CMK (cell line): ENCODE data around the gene SOX12.
"Not testable (repeated sequence)": the region's sequence is repeated elsewhere in the genome, so short reads cannot be mapped to it uniquely, and the experiment has no call there.

Experiments used
- DNase-seq: peaks from one replicate; pipeline ENCODE4 v3.0.0-alpha.2; 2010; ENCODE audit warnings: low read depth

The SOX12 gene

DNA sequence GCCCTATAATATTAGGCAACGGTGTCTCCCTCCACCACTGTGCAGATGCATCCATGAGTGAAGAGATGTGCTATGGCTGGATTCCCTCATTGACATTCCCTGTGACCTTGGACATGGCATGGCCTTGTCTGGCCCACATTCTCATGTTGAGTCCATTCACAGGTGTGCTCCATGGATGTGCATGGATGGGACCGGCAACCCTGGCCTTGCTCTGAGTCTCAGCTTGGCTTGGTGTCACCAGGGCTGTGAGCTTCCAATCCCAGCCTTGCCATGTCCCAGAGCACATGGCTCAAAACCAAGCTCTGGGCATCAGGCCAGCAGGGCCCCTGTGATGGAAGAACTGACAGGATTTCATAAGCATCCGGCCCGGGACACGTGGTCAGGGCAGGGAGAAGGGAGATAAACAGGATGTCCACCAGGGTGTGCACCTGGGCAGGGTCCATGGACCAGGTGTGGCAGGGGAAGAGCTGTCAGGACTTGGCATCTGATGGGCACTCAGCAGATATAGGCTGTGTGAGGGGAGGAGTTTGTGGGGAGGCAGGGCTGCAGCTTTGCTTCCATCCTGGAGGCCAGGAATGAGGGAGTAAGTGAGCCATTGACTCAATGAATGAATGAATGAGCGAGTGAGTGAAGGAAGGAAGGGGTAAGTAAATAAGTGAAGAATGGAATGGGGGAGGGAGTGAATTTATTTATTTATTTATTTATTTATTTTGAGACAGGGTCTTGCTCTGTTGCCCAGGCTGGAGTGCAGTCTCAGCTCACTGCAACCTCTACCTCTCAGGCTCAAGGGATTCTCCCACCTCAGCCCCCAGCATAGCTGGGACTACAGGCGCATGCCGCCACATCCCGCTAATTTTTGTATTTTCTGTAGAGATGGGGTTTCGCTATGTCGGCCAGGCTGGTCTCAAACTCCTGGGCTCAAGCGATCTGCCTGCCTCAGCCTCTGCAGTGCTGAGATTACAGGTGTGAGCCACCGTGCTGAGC is 37.2 kb downstream of the SOX12 start:
- no peak for DNase-seq

DNA sequence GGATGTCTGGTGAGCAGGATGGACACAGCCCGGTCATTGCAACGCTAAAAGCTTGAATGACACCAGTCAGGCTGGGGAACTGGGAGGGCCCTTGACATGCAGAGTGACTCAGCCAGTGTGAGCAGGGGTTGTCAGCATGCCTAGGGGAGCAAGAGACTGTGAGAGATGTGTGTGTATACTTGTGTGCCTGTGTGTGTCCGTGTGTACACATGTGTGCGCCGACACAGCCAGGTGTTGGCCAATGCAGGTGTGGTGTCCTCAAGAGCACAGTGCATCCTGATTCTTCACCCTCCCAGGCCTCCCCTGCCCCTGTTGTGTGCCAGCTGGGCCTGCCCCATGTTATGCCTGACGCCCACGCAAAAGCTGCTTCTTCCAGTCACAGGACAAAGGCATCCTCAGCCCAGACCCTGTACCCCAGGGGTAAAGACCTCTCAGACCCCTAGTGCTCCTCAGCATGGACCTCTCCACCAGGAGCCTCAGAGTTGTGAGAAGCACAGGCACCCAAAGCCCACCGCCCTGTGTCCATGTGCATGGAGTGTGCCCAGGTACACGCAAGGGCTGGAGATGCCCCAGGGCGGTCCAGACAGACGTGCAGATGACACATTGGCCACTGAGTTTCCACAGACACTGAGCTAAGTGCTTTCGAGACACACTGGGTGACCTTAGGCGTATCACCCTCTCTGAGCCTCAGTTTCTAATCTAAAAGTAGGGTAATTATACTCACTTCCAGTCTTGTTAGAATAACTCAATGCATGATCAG is 38.1 kb downstream of the SOX12 start:
- DNase-seq, result no peak

DNA sequence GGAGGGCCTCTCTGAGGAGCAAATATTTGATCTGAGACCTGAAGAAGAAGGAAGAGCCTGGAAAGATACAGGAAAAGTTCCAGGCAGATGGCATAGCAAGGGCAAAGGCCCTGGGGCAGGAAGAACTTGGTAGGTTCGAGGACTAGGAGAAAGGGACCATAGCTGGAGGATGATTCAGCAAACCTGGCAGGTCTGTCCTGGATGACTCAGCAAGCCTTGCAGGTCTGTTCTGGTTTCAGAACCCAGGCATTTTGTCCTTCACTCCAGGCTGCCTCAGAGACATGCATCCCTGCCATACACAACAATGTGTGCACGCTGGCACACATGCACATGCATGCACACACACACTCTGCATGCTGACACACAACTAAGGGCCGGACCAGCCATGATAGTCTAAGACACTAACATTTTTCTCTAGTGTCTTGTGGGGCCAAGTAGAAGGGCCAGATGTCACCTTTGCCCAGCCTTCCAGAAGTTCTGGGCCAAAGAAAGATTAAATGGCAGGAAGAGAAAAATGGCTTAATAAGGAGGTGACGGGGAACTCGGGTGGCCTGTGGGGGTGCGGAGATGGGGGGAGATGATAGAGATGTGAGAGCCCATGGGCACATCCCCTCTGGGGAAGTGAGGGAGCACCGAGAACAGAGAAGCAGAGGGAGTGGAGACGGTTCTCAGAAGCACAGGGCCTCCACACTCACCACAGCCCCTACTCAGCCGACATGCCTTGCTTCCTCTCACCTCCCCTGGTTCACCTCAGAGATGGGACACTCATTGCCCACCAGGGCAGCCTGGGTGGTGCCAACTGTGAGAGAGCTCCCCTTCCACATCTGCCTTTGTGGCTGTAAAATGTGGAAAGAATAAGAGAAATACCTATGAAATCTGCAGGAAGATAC is 39.8 kb downstream of the SOX12 start:
- DNase-seq, result no peak

DNA sequence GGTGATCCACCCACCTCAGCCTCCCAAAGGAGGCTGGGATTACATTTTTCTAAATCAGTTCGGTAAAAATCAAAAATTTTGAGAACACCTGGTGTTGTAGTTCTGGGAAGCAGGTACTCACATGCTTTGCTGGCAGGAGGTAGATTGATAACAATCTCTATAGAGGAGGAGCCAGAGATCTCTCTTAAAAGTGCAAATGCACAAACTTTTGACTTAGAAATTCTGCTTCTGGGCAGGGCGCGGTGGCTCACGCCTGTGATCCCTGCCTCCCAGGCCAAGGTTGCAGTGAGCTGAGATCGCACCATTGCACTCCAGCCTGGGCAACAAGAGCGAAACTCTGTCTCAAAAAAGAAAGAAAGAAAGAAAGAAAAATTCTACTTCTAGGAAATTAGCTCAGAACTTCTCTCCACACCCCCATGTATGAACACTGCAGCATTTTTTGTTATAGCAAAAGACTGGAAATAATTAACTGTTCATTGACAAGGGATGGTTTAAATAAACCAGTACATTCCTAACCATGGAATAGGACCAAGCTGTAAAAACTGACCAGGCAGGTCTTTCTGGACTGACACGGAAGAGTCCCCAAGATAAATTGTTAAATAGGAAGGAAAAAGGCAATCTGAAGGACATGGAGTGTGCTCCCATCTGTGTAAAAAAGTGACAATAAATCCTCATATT is 40.8 kb downstream of the SOX12 start:
- no peak for DNase-seq

DNA sequence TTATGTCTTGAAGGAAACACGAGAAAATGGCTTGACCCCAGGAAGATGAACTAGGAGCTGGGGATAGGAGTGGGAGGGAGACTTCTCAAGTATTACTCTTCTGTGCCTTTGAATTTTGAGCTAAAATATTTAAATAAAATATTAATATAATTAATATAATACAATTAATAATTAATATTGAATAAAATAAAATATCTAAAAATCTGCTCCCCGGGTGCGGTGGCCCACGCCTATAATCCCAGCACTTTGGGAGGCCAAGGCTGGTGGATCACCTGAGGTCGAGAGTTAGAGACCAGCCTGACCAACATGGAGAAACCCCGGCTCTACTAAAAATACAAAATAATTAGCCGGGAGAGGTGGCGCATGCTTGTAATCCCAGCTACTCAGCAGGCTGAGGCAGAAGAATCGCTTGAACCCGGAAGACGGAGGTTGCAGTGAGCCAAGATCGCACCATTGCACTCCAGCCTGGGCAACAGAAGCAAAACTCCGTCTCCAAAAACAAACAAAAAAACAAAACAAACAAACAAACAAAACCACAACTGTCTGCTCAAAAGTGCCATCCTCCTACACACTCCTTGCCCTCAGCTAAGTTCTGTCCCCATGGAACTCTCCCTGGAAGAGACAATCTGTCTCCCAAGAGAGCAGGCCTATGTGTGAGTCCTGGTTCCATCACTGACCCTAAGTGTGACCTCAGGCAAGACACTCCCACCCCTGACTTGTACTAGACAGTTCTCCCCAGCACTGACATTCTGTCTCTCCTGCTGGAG is 41.5 kb downstream of the SOX12 start:
- DNase-seq, result no peak

DNA sequence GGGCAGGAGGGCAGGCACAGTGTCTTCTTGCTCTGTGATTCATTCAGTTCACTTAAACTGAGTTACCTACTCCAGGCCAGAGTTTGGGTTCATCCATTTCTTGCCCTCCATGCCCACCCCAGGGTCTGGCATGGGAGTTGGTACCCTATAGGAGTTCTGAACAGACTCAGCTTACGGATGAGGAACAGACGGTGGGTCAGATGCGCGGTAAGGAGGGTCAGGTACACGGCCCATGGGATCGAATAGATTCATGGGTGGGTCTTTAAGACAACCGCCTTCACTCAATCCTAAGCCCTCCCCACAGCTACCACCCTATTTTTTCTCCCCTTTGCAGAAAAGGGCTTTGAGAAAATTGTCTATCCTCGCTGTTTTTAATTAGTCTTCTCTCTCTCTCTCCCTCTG is 42.1 kb downstream of the SOX12 start:
- no peak for DNase-seq

DNA sequence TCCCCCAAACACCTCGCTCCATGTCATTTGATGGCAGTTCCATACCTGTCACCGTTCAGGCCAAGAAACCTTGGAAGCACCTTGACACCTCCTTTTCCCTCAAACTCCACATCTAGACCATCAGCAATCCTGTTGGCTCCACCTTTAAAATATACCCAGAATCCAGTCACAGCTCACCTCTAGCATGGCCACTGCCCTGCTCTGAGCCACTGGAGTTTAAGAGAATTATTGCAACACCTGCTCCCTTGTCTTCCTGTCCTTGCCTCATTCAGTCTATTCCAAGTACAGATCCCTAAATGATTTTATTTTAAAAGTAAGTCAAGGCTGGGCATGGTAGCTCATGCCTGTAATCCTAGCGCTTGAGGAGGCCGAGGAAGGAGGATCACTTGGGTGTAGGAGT is 43.6 kb downstream of the SOX12 start:
- DNase-seq, result no peak

DNA sequence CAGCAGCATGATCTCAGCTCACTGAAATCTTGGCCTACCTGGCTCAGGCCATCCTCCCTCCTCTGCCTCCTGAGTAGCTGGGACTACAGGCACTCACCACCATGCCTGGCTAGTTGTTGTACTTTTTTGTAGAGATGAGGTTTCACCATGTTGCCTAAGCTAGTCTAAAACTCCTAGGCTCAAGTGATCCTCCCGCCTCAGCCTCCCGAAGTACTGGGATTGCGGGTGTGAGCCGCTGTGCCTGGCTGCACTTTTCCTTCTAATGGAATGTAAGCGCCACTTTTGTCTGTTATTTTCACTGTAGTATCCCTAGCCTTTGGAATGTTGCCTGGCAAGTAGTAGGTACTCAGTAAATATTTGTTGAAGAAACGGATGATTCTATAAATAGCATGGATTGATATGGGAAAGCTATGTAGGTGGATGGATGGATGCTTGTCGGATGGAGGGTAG is 44.8 kb downstream of the SOX12 start:
- DNase-seq, result no peak

DNA sequence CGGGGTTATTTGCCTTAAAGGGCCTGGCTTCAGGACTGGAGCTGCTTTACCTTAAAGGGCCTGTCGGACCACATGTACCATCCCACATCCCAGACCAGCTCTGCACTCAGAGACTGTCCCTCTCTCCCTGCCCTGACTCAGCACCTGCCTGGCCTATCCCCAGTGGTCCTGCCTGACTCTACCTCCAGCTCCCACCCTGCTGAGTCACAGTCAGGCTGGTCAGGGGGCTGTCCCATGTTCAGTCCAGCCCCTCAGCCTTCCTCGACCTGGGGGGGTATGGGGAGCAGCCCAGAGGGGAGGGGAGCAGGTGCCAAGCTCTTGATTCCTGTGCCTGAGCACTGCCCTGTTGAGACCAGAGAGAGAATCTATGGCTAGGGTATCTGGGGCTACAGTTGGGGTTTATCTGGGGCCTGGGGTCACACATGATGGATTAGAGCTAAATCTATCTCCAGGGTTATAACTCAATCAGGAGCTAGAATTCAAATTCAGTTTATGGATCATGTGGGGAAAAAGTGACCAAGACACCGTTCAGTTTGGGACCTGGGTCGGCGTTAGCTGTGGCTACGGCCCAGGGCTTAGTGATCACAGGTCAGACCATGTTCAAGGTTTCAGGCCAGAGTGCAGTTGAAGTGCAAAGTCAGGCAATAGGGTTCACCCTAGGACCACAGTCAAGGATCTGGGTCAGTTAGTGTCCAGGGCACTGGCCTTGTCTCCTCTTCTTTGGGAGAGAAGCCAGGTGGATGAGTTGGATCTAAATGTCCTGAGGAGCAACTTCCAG is 45.8 kb downstream of the SOX12 start:
- no peak for DNase-seq

DNA sequence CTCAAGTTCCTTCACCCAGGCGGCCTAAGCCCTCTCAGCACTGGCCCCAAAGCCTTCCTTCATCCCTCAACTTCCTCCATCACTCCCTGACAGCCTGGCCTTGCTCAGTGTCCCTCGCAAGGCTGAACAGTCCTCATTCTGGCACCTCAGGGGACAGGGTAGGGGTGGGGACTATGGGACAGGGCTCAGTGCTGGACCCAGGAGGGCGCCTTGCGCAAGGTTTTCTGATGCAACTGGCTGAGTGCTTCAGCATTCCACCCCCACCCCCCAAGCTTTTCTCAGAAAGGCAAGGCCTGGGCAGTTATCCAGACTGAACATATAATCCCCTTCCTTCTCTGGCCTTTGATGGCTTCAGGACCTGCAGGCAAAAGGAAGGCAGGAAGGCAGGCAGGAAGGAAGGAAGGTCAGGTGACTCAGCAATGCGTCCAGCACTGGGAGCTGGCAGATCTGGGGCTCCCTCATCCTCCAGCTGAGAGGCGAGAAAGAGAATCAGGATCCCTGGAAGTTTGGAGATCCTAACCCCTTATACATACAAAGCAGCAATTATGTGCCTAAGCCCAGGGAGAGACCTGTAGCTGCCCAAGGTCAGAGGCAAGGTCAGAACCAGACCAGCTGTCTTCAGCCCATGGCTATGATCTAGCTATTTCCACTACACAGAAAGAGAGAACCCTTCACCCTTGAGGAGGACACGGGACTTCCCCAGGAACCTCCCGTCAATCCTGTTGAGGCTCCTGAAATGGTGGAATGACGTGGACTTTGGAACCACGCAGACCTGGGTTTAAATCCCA is 46.6 kb downstream of the SOX12 start:
- DNase-seq, result peak; percentile 92

DNA sequence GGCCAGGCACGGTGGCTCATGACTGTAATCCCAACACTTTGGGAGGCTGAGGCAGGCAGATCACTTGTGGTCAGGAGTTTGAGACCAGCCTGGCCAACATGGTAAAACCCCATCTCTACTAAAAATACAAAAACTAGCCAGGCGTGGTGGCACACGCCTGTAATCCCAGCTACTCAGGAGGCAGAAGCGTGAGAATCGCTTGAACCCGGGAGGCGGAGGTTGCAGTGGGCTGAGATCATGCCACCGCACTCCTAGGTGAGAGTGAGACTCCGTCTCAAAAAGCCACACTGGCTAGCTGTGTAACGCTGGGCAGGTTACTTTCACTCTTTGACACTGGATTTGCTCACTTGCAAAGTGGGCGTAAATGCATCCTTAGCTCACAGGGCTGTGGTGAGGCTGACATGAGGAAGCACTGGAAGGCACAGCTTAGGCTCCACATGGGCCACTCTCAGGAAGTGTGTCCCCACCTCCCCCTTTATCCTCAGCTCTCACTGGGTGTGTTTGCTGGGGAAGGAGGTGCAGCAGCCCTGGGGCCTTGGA is 47.3 kb downstream of the SOX12 start:
- DNase-seq, result not testable (repeated sequence)

DNA sequence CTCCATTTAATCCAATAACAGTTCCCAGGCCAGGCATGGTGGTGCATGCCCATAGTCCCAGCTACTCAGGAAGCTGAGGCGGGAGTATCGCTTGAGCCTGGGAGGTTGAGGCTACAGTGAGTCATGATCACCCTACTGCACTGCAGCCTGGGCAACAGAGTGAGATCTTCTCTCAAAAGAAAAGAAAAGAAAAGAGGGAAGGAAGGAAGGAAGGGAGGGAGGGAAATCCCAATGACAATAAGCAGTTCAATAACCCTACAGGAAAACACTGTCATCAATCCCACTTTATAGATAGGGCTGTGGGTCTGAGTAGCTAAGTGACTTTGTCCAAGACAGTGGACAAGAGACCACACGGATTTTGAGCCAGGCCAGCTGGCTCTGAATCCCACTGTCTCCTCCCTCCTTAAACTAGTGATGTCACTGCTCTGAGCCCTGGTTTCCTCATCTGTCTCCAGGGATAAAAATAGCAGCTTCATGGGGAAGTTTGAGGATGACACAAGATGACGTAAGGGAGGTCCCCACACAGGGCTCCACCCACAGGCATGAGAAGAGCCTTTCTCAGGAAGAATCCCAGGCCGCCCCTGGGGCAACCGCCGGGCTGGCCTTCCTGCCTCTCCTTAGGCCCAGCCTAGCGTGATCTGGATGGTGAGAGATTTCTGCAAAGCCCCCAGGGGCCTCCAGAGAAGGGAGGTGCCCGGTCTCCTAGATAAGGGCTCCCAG is 48.0 kb downstream of the SOX12 start:
- peak; percentile 85 for DNase-seq

DNA sequence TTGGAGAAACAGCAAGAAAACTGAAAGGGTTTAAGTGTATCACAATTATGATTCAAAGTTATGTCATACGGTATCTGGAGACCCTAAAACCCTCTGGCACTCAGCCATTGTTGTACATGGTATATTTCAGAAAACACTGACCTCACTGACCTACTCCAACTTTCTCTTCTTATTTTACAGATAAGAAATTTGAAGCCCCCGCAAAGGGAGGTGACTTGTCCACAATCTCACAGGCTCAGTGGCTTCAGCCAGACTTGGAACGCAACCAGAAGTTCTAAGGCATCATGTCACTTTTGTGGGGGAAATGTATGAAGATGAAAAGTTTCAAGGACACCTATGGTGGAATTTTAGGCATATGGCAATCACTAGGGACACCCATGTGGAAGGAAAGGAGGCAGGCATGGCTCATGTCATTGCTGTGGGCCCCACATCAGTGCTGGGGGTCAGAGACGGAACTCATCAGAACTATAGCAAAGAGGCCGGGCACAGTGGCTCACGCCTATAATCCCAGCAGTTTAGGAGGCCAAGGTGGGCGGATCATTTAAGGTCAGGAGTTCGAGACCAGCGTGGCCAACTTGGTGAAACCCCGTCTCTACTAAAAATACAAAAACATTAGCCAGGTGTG is 50.0 kb downstream of the SOX12 start:
- no peak for DNase-seq

DNA sequence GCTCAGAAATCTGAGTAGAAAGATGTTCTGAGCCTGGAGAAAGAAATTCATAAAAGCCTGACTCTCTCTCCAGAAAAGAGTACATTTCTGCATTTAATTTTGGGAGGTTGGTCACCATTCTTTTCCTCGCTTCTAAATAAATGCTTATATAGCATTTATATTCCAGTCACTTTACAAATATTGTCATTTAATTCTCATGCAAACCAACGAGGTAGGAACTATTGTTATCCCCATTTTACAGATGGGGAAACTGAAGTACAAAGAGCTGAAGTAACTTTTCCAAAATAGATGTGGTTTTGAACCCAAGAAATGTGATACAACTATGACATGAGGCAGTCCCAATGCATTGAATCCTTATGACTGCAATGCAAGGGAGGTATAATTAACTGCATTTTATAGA is 50.7 kb downstream of the SOX12 start:
- no peak for DNase-seq

DNA sequence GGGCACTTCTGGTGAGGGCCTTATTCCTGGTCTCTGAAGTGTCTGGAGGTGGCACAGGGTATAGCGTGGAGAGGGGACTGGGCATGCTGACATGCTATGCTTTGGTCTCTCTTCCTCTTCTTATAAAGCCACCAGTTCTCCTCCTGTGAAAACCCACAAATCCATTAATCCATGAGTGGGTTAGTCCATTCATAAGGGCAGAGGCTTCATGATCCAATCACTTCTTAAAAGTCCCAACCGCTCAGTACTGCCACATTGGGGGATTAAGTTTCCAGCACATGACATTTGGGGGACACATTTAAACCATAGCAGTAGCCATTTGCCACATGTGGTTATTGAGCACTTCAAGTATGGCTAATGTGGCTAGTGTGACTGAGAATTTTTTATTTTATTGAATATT is 51.4 kb downstream of the SOX12 start:
- no peak for DNase-seq

DNA sequence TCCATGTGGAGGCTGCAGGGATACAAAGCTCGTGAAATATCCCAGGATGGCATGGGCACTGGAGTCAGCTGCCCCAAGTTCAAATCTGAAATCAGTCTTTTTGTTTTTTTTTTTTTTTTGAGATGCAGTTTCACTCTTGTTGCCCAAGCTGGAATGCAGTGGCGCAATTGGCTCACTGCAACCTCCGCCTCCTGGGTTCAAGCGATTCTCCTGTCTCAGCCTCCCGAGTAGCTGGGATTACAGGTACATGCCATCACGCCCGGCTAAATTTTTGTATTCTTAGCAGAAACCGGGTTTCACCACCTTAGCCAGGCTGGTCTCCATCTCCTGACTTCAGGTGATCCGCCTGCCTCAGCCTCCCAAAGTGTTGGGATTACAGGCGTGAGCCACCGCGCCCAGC is 52.2 kb downstream of the SOX12 start:
- DNase-seq, result not testable (repeated sequence)

DNA sequence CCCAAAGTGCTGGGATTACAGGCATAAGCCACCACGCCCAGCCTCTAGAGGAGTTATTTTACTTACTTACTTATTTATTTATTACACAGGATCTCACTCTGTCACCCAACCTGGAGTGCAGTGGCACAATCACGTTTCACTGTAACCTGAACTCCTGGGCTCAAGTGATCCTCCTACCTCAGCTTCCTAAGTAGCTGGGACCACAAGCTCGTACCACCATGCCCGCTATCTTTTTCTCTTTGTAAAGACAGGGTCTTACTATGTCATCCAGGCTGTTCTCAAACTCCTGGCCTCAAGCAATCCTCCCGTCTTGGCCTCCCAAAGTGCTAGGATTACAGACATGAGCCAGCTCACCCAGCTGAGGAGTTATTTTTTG is 53.6 kb downstream of the SOX12 start:
- no peak for DNase-seq
